ENCODE results near the gene CCNY.

Gene CCNY

GRCh38 chr10:35390843-35391152, 54.5 kb downstream of the CCNY start:
- Histone ChIP-seq H3K27me3 (ENCODE audit: control insufficient read depth in 3 of 3, insufficient read depth in 3 of 3, low read depth in 1 of 3, low read length in 3 of 3) (no peaks in the 10 kb centered on the region), H2BK15ac (ENCODE audit: low read length) (no peak overlapping the region), H2AK5ac (ENCODE audit: low read depth, low read length) (no peak overlapping the region), H3K9me3 (replicated peaks in 1 of 2; ENCODE audit: control insufficient read depth in 2 of 2, insufficient read depth in 1 of 2, low read depth in 1 of 2, low read length in 2 of 2) (peaks cover 4 to 30% of the 10 kb centered on the region in 2 donors), H3K9ac (ENCODE audit: low read depth, low read length, poor library complexity) (no peak overlapping the region), H3K27ac (replicated peaks; ENCODE audit: low read length) (no peak overlapping the region), H4K91ac (ENCODE audit: low read depth, low read length, poor library complexity) (no peak overlapping the region), H3K36me3 (replicated peaks in 1 of 2; ENCODE audit: control insufficient read depth in 2 of 2, insufficient read depth in 2 of 2, low read length in 2 of 2) (peaks cover 0 to 1% of the 10 kb centered on the region in 2 donors), H4K8ac (ENCODE audit: low read depth, low read length) (no peak overlapping the region), H3K14ac (ENCODE audit: low read length) (no peak overlapping the region), H2BK5ac (ENCODE audit: low read length) (no peak overlapping the region), H2BK120ac (ENCODE audit: low read depth, low read length) (no peak overlapping the region), H2AFZ (ENCODE audit: low read length) (no peak overlapping the region), H3K4me3 (ENCODE audit: low read length in 2 of 2) (no peak overlapping the region), H3K23ac (ENCODE audit: low read depth, low read length, poor library complexity) (no peak overlapping the region), H3K79me1 (ENCODE audit: low read depth, low read length) (peaks cover 2% of the 10 kb centered on the region), H3K4me2 (ENCODE audit: insufficient read depth, low read length, poor library complexity, severe bottlenecking) (no peak overlapping the region), H2BK12ac (ENCODE audit: low read length) (no peak overlapping the region), H3K4me1 (ENCODE audit: control insufficient read depth in 2 of 2, insufficient read depth in 1 of 2, low read depth in 1 of 2, low read length in 2 of 2) (peaks cover 9 to 31% of the 10 kb centered on the region in 2 donors), H3K18ac (ENCODE audit: low read length) (no peak overlapping the region), H3K4ac (ENCODE audit: low read length) (no peak overlapping the region)
- DNase-seq (ENCODE audit: low spot score): no peak
- WGBS, 2 donors (ENCODE audit: extremely low coverage in 2 of 2, insufficient read length in 2 of 2, insufficient replicate concordance in 1 of 2): no CpG with 5 or more reads among the region's 2 CpGs

- Histone ChIP-seq H2AK5ac (ENCODE audit: low read depth, low read length) (no peak overlapping the region), H2BK5ac (ENCODE audit: low read length) (no peak overlapping the region), H3K14ac (ENCODE audit: low read length) (no peak overlapping the region), H2BK120ac (ENCODE audit: low read depth, low read length) (no peak overlapping the region), H3K9me3 (replicated peaks in 1 of 2; ENCODE audit: control insufficient read depth in 2 of 2, insufficient read depth in 1 of 2, low read depth in 1 of 2, low read length in 2 of 2) (peaks cover 4 to 30% of the 10 kb centered on the region in 2 donors), H4K91ac (ENCODE audit: low read depth, low read length, poor library complexity) (no peak overlapping the region), H4K8ac (ENCODE audit: low read depth, low read length) (no peak overlapping the region), H2AFZ (ENCODE audit: low read length) (no peak overlapping the region), H3K4me1 (ENCODE audit: control insufficient read depth in 2 of 2, insufficient read depth in 1 of 2, low read depth in 1 of 2, low read length in 2 of 2) (peaks cover 9 to 29% of the 10 kb centered on the region in 2 donors), H3K4me2 (ENCODE audit: insufficient read depth, low read length, poor library complexity, severe bottlenecking) (no peak overlapping the region), H3K79me1 (ENCODE audit: low read depth, low read length) (peaks cover 3% of the 10 kb centered on the region), H2BK15ac (ENCODE audit: low read length) (no peak overlapping the region), H3K4me3 (ENCODE audit: low read length in 2 of 2) (no peak overlapping the region), H3K36me3 (replicated peaks in 1 of 2; ENCODE audit: control insufficient read depth in 2 of 2, insufficient read depth in 2 of 2, low read length in 2 of 2) (peaks cover 0 to 1% of the 10 kb centered on the region in 2 donors), H3K9ac (ENCODE audit: low read depth, low read length, poor library complexity) (no peak overlapping the region), H3K27me3 (ENCODE audit: control insufficient read depth in 3 of 3, insufficient read depth in 3 of 3, low read depth in 1 of 3, low read length in 3 of 3) (no peaks in the 10 kb centered on the region), H3K4ac (ENCODE audit: low read length) (no peak overlapping the region), H3K23ac (ENCODE audit: low read depth, low read length, poor library complexity) (no peak overlapping the region), H3K18ac (ENCODE audit: low read length) (no peak overlapping the region), H2BK12ac (ENCODE audit: low read length) (no peak overlapping the region), H3K27ac (replicated peaks; ENCODE audit: low read length) (no peak overlapping the region)
- no CpG with 5 or more reads among the region's 9 CpGs for WGBS, 2 donors (ENCODE audit: extremely low coverage in 2 of 2, insufficient read length in 2 of 2, insufficient replicate concordance in 1 of 2)
- no peak for DNase-seq (ENCODE audit: low spot score)
Measured at GRCh38 chr10:35391153-35391953, 55.0 kb downstream of the CCNY start.

- no peak overlapping the region for H4K91ac ChIP-seq (ENCODE audit: low read depth, low read length, poor library complexity)
- no peak overlapping the region for H2BK120ac ChIP-seq (ENCODE audit: low read depth, low read length)
- DNase-seq (ENCODE audit: low spot score): no peak
- no peak overlapping the region for H2BK15ac ChIP-seq (ENCODE audit: low read length)
- H3K18ac ChIP-seq (ENCODE audit: low read length): no peak overlapping the region
- peaks cover 4% of the 10 kb centered on the region for H3K79me1 ChIP-seq (ENCODE audit: low read depth, low read length)
- no peaks in the 10 kb centered on the region for H3K27me3 ChIP-seq (ENCODE audit: control insufficient read depth in 3 of 3, insufficient read depth in 3 of 3, low read depth in 1 of 3, low read length in 3 of 3)
- peaks cover 13 to 27% of the 10 kb centered on the region in 2 donors for H3K4me1 ChIP-seq (ENCODE audit: control insufficient read depth in 2 of 2, insufficient read depth in 1 of 2, low read depth in 1 of 2, low read length in 2 of 2)
- H3K4ac ChIP-seq (ENCODE audit: low read length): no peak overlapping the region
- no peak overlapping the region for H2AFZ ChIP-seq (ENCODE audit: low read length)
- H3K9ac ChIP-seq (ENCODE audit: low read depth, low read length, poor library complexity): no peak overlapping the region
- H2BK5ac ChIP-seq (ENCODE audit: low read length): no peak overlapping the region
- H3K9me3 ChIP-seq (replicated peaks in 1 of 2; ENCODE audit: control insufficient read depth in 2 of 2, insufficient read depth in 1 of 2, low read depth in 1 of 2, low read length in 2 of 2): peaks cover 4 to 30% of the 10 kb centered on the region in 2 donors
- H2BK12ac ChIP-seq (ENCODE audit: low read length): no peak overlapping the region
- no peak overlapping the region for H4K8ac ChIP-seq (ENCODE audit: low read depth, low read length)
- H3K14ac ChIP-seq (ENCODE audit: low read length): no peak overlapping the region
- no peak overlapping the region for H3K4me3 ChIP-seq (ENCODE audit: low read length in 2 of 2)
- no peak overlapping the region for H3K4me2 ChIP-seq (ENCODE audit: insufficient read depth, low read length, poor library complexity, severe bottlenecking)
- H3K36me3 ChIP-seq (replicated peaks in 1 of 2; ENCODE audit: control insufficient read depth in 2 of 2, insufficient read depth in 2 of 2, low read length in 2 of 2): peaks cover 0 to 1% of the 10 kb centered on the region in 2 donors
- H3K27ac ChIP-seq (replicated peaks; ENCODE audit: low read length): no peak overlapping the region
- no peak overlapping the region for H2AK5ac ChIP-seq (ENCODE audit: low read depth, low read length)
- WGBS, 2 donors (ENCODE audit: extremely low coverage in 2 of 2, insufficient read length in 2 of 2, insufficient replicate concordance in 1 of 2): no CpG with 5 or more reads among the region's 2 CpGs
- H3K23ac ChIP-seq (ENCODE audit: low read depth, low read length, poor library complexity): no peak overlapping the region
Measured at GRCh38 chr10:35391954-35392262, 55.6 kb downstream of the CCNY start.

GRCh38 chr10:35392482-35393228, 56.3 kb downstream of the CCNY start:
- WGBS, 2 donors (ENCODE audit: extremely low coverage in 2 of 2, insufficient read length in 2 of 2, insufficient replicate concordance in 1 of 2): no CpG with 5 or more reads among the region's 8 CpGs
- Histone ChIP-seq H2AFZ (ENCODE audit: low read length) (no peak overlapping the region), H3K4me1 (ENCODE audit: control insufficient read depth in 2 of 2, insufficient read depth in 1 of 2, low read depth in 1 of 2, low read length in 2 of 2) (peaks cover 13 to 24% of the 10 kb centered on the region in 2 donors)

More at GRCh38 chr10:35392482-35393228, 56.3 kb downstream of the CCNY start:
- no peak for DNase-seq (ENCODE audit: low spot score)
- Histone ChIP-seq H4K8ac (ENCODE audit: low read depth, low read length) (no peak overlapping the region), H3K4me3 (ENCODE audit: low read length in 2 of 2) (no peak overlapping the region), H3K14ac (ENCODE audit: low read length) (no peak overlapping the region), H3K9me3 (replicated peaks in 1 of 2; ENCODE audit: control insufficient read depth in 2 of 2, insufficient read depth in 1 of 2, low read depth in 1 of 2, low read length in 2 of 2) (peaks cover 2 to 30% of the 10 kb centered on the region in 2 donors), H3K27ac (replicated peaks; ENCODE audit: low read length) (no peak overlapping the region), H3K4ac (ENCODE audit: low read length) (no peak overlapping the region), H3K9ac (ENCODE audit: low read depth, low read length, poor library complexity) (no peak overlapping the region), H3K27me3 (ENCODE audit: control insufficient read depth in 3 of 3, insufficient read depth in 3 of 3, low read depth in 1 of 3, low read length in 3 of 3) (no peaks in the 10 kb centered on the region), H3K18ac (ENCODE audit: low read length) (peak overlapping the region; percentile 52), H3K79me1 (ENCODE audit: low read depth, low read length) (peaks cover 4% of the 10 kb centered on the region), H2BK5ac (ENCODE audit: low read length) (no peak overlapping the region), H3K4me2 (ENCODE audit: insufficient read depth, low read length, poor library complexity, severe bottlenecking) (no peak overlapping the region), H2BK12ac (ENCODE audit: low read length) (no peak overlapping the region), H3K36me3 (replicated peaks in 1 of 2; ENCODE audit: control insufficient read depth in 2 of 2, insufficient read depth in 2 of 2, low read length in 2 of 2) (peaks cover 0 to 1% of the 10 kb centered on the region in 2 donors), H4K91ac (ENCODE audit: low read depth, low read length, poor library complexity) (no peak overlapping the region), H2BK15ac (ENCODE audit: low read length) (no peak overlapping the region), H3K23ac (ENCODE audit: low read depth, low read length, poor library complexity) (no peak overlapping the region), H2AK5ac (ENCODE audit: low read depth, low read length) (no peak overlapping the region), H2BK120ac (ENCODE audit: low read depth, low read length) (no peak overlapping the region)
